ENCODE data around the gene DUSP5. TPM values are rescaled to one million over a fixed set of nuclear protein-coding genes. Genes with fewer than 3 reads are reported as not detected.

DUSP5 gene
- total RNA-seq, 6 donors from 2014 or later: 1.0 to 19.3 (median 10.0) TPM

DNA sequence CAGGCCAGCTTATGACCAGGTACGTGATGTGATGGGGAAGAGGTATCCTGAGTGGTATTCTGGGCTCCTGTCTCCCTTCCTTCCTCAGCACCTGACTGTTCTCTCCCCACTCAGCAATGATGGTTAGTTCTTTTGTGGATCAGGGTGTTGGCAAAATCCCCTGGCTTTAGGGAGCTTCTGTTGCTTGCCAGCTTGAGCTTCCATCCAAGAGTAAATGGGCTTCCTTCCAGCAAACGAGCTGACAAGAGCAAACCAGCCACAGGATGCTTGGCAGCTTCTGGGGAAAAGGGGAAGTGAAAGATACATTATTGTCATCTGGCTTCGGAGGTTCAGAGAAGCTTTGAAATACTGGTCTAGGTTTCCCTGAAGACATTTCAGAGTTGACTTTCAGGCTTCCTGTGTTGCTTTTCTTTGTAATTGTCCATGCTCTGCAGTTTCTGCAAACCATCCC lies 5.2 kb downstream of the DUSP5 start:
- ATAC-seq (ENCODE audit: low FRiP score in 2 of 2): peak in 1 of 2 donors; percentile 45

DNA sequence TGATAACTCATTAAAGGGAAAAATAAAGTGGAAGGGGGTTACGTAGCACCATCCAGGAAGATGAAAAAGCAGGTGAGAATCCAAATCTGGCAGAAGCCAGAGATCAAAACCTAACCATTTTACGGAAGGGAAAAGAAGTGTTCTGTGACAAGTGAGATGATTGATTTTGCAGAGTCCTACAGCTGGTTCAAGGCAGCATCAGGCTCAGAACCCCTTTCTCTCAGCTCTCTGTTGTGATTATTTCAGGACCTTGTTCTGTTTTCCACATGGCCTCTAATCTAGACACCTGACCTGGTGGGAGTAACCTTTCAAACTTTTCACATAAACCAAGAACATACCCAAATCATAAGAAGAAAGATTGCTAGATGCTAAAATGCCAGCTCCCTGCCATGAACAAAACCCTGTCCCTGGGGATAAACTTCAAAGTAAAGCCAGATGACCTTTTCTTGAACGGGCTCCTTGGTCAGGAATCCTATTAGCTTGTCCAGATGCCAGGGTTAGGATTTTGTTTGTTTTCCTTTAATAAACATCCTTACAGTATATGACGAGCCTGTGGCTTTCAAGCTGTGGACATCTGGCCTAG lies 5.9 kb downstream of the DUSP5 start:
- Histone ChIP-seq H3K4me3 (peak overlapping the region in 1 of 4 donors; percentile 5), H3K27ac (peak overlapping the region; percentile 69 to 84 (median 82)), H3K27me3 (peaks cover 0 to 3% (median 0%) of the 10 kb centered on the region in 4 donors), H3K9me3 (no peaks in the 10 kb centered on the region), H3K36me3 (peaks cover 0 to 21% (median 4%) of the 10 kb centered on the region in 4 donors), H3K4me1 (peaks cover 78 to 86% (median 84%) of the 10 kb centered on the region in 4 donors)
- DNase-seq (no peak), ATAC-seq (ENCODE audit: low FRiP score in 2 of 2) (no peak)
- TF ChIP-seq POLR2AphosphoS5 (IDR thresholded peaks at IDR 0.05) (no peak), POLR2A (IDR thresholded peaks at IDR 0.05) (no peak), EP300 (IDR thresholded peaks at IDR 0.05) (peak in 1 of 4 donors; percentile 43)
- TF ChIP-seq, protein P1, sequence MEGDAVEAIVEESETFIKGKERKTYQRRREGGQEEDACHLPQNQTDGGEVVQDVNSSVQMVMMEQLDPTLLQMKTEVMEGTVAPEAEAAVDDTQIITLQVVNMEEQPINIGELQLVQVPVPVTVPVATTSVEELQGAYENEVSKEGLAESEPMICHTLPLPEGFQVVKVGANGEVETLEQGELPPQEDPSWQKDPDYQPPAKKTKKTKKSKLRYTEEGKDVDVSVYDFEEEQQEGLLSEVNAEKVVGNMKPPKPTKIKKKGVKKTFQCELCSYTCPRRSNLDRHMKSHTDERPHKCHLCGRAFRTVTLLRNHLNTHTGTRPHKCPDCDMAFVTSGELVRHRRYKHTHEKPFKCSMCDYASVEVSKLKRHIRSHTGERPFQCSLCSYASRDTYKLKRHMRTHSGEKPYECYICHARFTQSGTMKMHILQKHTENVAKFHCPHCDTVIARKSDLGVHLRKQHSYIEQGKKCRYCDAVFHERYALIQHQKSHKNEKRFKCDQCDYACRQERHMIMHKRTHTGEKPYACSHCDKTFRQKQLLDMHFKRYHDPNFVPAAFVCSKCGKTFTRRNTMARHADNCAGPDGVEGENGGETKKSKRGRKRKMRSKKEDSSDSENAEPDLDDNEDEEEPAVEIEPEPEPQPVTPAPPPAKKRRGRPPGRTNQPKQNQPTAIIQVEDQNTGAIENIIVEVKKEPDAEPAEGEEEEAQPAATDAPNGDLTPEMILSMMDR (IDR thresholded peaks at IDR 0.05): no peak
- 24 to 26% methylated on average over 4 of the region's 4 CpGs for WGBS, 2 donors

More for the DNA sequence above, 5.2 kb downstream of the DUSP5 start:
- Histone ChIP-seq H3K4me3 (no peak overlapping the region), H3K4me1 (peaks cover 81 to 92% (median 83%) of the 10 kb centered on the region in 4 donors), H3K27ac (peak overlapping the region; percentile 69 to 84 (median 82)), H3K27me3 (peaks cover 0 to 4% (median 0%) of the 10 kb centered on the region in 4 donors), H3K36me3 (peaks cover 0 to 14% (median 2%) of the 10 kb centered on the region in 4 donors), H3K9me3 (no peaks in the 10 kb centered on the region)
- TF ChIP-seq, protein P1 (IDR thresholded peaks at IDR 0.05): no peak
- peak in 1 of 2 donors; percentile 68 for TF ChIP-seq POLR2AphosphoS5 (IDR thresholded peaks at IDR 0.05)
- TF ChIP-seq EP300 (IDR thresholded peaks at IDR 0.05): no peak
- peak in 1 of 2 donors; percentile 60 for DNase-seq
- WGBS, 2 donors: 14 to 17% methylated on average over 3 of the region's 3 CpGs

DNA sequence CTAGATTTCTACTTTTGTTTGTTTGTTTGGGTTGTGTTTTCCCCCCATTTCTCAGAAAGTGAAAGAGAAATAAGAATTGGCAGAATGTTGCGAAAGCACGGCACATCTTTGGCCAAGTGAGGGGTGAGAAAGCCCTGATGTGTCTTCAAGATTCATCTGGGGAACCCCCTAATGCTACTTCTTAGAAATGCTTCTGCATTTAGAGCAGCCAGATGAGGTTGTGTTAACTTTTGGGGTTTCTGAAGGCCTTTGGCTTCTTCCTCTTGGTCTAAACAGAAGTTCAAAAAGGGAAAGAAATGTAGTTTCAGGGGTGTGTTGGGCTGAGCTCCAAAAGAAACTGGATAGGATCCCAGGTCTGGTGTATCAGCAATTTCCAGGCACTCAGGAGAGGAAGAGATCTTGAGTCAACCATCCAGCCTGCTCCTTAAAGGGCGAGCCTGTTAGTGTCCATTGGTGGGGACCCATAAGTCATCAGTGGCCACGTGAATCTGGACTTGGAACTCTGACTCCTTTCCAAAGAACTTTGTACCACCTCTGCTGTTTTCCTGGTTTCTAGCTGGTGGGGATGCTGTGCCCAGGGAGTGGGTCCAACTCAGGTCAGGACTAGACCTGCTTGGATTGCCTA lies 6.5 kb downstream of the DUSP5 start:
- H3K4me1 ChIP-seq: peaks cover 75 to 86% (median 79%) of the 10 kb centered on the region in 4 donors
- H3K27ac ChIP-seq: peak overlapping the region; percentile 69 to 84 (median 82)
- H3K9me3 ChIP-seq: no peaks in the 10 kb centered on the region
- peak; percentile 69 to 80 for ATAC-seq (ENCODE audit: low FRiP score in 2 of 2)
- peak in 1 of 2 donors; percentile 64 for DNase-seq
- WGBS, 2 donors: 1 to 8% methylated on average over 4 of the region's 4 CpGs
- peak; percentile 66 to 86 for TF ChIP-seq POLR2AphosphoS5 (IDR thresholded peaks at IDR 0.05)
- no peak for TF ChIP-seq POLR2A (IDR thresholded peaks at IDR 0.05)
- TF ChIP-seq EP300 (IDR thresholded peaks at IDR 0.05): peak in 1 of 4 donors; percentile 18
- TF ChIP-seq, protein P1 (IDR thresholded peaks at IDR 0.05): no peak
- peak overlapping the region in 1 of 4 donors; percentile 5 for H3K4me3 ChIP-seq
- H3K36me3 ChIP-seq: peaks cover 0 to 23% (median 4%) of the 10 kb centered on the region in 4 donors
- H3K27me3 ChIP-seq: no peaks in the 10 kb centered on the region

DNA sequence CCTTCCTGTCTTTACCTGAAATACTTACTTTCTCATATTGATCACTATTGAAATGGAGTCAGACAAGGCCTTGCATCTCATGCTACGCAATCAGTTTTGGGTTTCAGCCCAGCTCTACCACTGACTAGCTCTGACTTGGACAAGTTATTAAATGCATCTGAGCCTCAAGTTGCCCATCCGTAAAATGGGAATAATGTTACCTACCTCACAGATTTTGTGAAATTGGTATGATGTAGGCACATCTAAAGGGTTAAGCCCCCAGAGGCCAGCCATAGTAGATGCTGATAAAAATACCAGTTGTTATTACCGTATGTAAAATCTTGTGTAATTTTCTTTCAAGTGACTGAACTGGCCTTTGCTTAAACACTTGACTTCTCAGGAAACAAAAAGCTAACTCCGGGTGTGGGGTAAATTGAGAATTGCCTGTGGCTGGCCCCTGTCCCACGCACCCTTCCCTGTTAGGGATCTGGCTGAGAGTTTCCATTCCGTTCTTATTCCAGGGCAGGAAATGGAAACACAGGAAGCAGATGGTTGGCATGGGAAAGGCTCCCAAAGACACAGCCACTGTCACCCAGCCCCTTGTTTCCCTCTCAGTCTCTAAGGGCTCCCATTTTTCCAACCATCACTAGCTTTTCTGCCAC lies 7.5 kb downstream of the DUSP5 start:
- Histone ChIP-seq H3K9me3 (no peaks in the 10 kb centered on the region), H3K27me3 (no peaks in the 10 kb centered on the region), H3K27ac (peak overlapping the region; percentile 15 to 84 (median 82)), H3K36me3 (peaks cover 2 to 32% (median 8%) of the 10 kb centered on the region in 4 donors), H3K4me3 (no peak overlapping the region), H3K4me1 (peaks cover 68 to 80% (median 74%) of the 10 kb centered on the region in 4 donors)
- peak in 1 of 2 donors; percentile 32 for DNase-seq
- ATAC-seq (ENCODE audit: low FRiP score in 2 of 2): no peak
- 48% methylated on average over 6 of the region's 6 CpGs for WGBS, 2 donors
- TF ChIP-seq POLR2AphosphoS5 (IDR thresholded peaks at IDR 0.05) (peak in 1 of 2 donors; percentile 57), POLR2A (IDR thresholded peaks at IDR 0.05) (no peak), EP300 (IDR thresholded peaks at IDR 0.05) (peak in 1 of 4 donors; percentile 3)
- TF ChIP-seq, protein P1 (IDR thresholded peaks at IDR 0.05): no peak

All from upper lobe of left lung (tissue), 6 donors.